Loucy (cell line): ENCODE measurements around the gene STXBP5.

Experiments
- H2AFZ ChIP-seq: fragments of 200-600 bp; sonication (generic); 2 replicates; pipeline ENCODE4 v1.6.0; 2016; ENCODE audit warnings: antibody characterized with exemption, mild to moderate bottlenecking, low read length, moderate library complexity
- H3F3A ChIP-seq: fragments of 200-600 bp; 2 replicates; pipeline ENCODE4 v1.6.0; 2016; ENCODE audit warnings: antibody characterized with exemption, low read depth, mild to moderate bottlenecking
- H3K27me3 ChIP-seq: fragments of 200-600 bp; sonication (generic); 2 replicates; pipeline ENCODE4 v1.6.1; 2014; ENCODE audit warnings: low read length, mild to moderate bottlenecking; ENCODE audit not compliant: insufficient read depth, poor library complexity, severe bottlenecking
- H3K36me3 ChIP-seq: fragments of 200-600 bp; sonication (generic); 2 replicates; pipeline ENCODE4 v1.6.1; 2016; ENCODE audit warnings: low read length; ENCODE audit not compliant: insufficient read depth
- H3K4me1 ChIP-seq: fragments of 200-600 bp; sonication (generic); 2 replicates; pipeline ENCODE4 v1.5.1; 2014; ENCODE audit warnings: low read length, mild to moderate bottlenecking; ENCODE audit not compliant: insufficient read depth, poor library complexity, severe bottlenecking
- H3K4me2 ChIP-seq: fragments of 200-600 bp; sonication (generic); 2 replicates; pipeline ENCODE4 v1.6.0; 2014; ENCODE audit warnings: antibody characterized with exemption, low read length, low read depth, mild to moderate bottlenecking; ENCODE audit not compliant: poor library complexity, severe bottlenecking
- H3K4me3 ChIP-seq: fragments of 200-600 bp; sonication (generic); 2 replicates; pipeline ENCODE4 v1.5.1; 2014; ENCODE audit warnings: low read length, mild to moderate bottlenecking, mixed read lengths; ENCODE audit not compliant: poor library complexity, severe bottlenecking
- H3K79me2 ChIP-seq: fragments of 200-600 bp; sonication (generic); 2 replicates; pipeline ENCODE4 v1.6.1; 2014; ENCODE audit warnings: low read length; ENCODE audit not compliant: insufficient read depth
- H3K9ac ChIP-seq: fragments of 200-600 bp; sonication (generic); 2 replicates; pipeline ENCODE4 v1.6.0; 2014; ENCODE audit warnings: mild to moderate bottlenecking, low read depth, low read length, moderate library complexity; ENCODE audit not compliant: poor library complexity, severe bottlenecking
- H3K9me2 ChIP-seq: fragments of 200-600 bp; sonication (generic); replicated peaks from 2 replicates; pipeline ENCODE4 v1.6.1; 2016; ENCODE audit warnings: low read depth, low read length, mixed read lengths
- H3K9me3 ChIP-seq: fragments of 200-600 bp; sonication (generic); 2 replicates; pipeline ENCODE4 v1.6.1; 2014; ENCODE audit warnings: mild to moderate bottlenecking, antibody characterized with exemption, low read length, low read depth; ENCODE audit not compliant: insufficient read depth
- H4K20me1 ChIP-seq: fragments of 200-600 bp; sonication (generic); 2 replicates; pipeline ENCODE4 v1.6.0; 2014; ENCODE audit warnings: antibody characterized with exemption, low read length, mild to moderate bottlenecking; ENCODE audit not compliant: insufficient read depth, poor library complexity, severe bottlenecking
- CTCF ChIP-seq: fragments of 200-600 bp; sonication (generic); conservative IDR thresholded peaks from 2 replicates; pipeline ENCODE4 v1.5.1; 2014; ENCODE audit warnings: mild to moderate bottlenecking, antibody characterized with exemption, low read length
- EZH2phosphoT487 ChIP-seq: fragments of 200-600 bp; IDR thresholded peaks from 2 replicates; pipeline ENCODE4 v1.6.1; 2018; ENCODE audit warnings: antibody characterized with exemption, mild to moderate bottlenecking, moderate library complexity, borderline replicate concordance

The STXBP5 gene

GRCh38 chr6:147401779-147402178 is 197.6 kb downstream of the STXBP5 start:
- H3K27me3 ChIP-seq: no peaks in the 10 kb centered on the region
- no peaks in the 10 kb centered on the region for H3F3A ChIP-seq
- H2AFZ ChIP-seq: no peak overlapping the region
- no peak for TF ChIP-seq EZH2phosphoT487
- no peak for TF ChIP-seq CTCF
- peaks cover 10% of the 10 kb centered on the region; the same call in 1 of the 2 replicates for H3K9me3 ChIP-seq
- no peaks in the 10 kb centered on the region for H3K4me1 ChIP-seq
- no peaks in the 10 kb centered on the region for H4K20me1 ChIP-seq
- no peak overlapping the region for H3K4me2 ChIP-seq
- H3K79me2 ChIP-seq: no peaks in the 10 kb centered on the region
- no peak overlapping the region for H3K4me3 ChIP-seq
- no peaks in the 10 kb centered on the region for H3K36me3 ChIP-seq
- H3K9ac ChIP-seq: no peak overlapping the region
- H3K9me2 ChIP-seq: no peaks in the 10 kb centered on the region

- no peaks in the 10 kb centered on the region for H3K27me3 ChIP-seq
- TF ChIP-seq EZH2phosphoT487 (no peak), CTCF (no peak)
- H4K20me1 ChIP-seq: no peaks in the 10 kb centered on the region
- H3K36me3 ChIP-seq: no peaks in the 10 kb centered on the region
- H3K79me2 ChIP-seq: no peaks in the 10 kb centered on the region
- no peaks in the 10 kb centered on the region for H3K4me1 ChIP-seq
- H3F3A ChIP-seq: no peaks in the 10 kb centered on the region
- H3K4me3 ChIP-seq: no peak overlapping the region
- no peaks in the 10 kb centered on the region for H3K9me2 ChIP-seq
- H3K9me3 ChIP-seq: no peaks in the 10 kb centered on the region; the same call in 1 of the 2 replicates
- no peak overlapping the region for H3K4me2 ChIP-seq
- H3K9ac ChIP-seq: no peak overlapping the region
- no peak overlapping the region for H2AFZ ChIP-seq
Measured at GRCh38 chr6:147406783-147407182, 202.6 kb downstream of the STXBP5 start.

- no peak overlapping the region for H2AFZ ChIP-seq
- H4K20me1 ChIP-seq: no peaks in the 10 kb centered on the region
- H3F3A ChIP-seq: no peaks in the 10 kb centered on the region
- H3K9me3 ChIP-seq: no peaks in the 10 kb centered on the region
- H3K4me1 ChIP-seq: no peaks in the 10 kb centered on the region
- H3K79me2 ChIP-seq: no peaks in the 10 kb centered on the region
- H3K27me3 ChIP-seq: no peaks in the 10 kb centered on the region
- H3K36me3 ChIP-seq: no peaks in the 10 kb centered on the region
- H3K9ac ChIP-seq: no peak overlapping the region
- TF ChIP-seq CTCF (peak; percentile 46), EZH2phosphoT487 (no peak)
- H3K4me3 ChIP-seq: no peak overlapping the region
- H3K4me2 ChIP-seq: no peak overlapping the region
- H3K9me2 ChIP-seq: no peaks in the 10 kb centered on the region
Measured at GRCh38 chr6:147407571-147407970, 203.4 kb downstream of the STXBP5 start.
